Measurements from ENCODE around the gene MPG. TPM values are rescaled to one million over a fixed set of nuclear protein-coding genes. Genes with fewer than 3 reads are reported as not detected.

Gene MPG
- total RNA-seq, 1 experiment from 2014 or later = 86.2 TPM

DNA sequence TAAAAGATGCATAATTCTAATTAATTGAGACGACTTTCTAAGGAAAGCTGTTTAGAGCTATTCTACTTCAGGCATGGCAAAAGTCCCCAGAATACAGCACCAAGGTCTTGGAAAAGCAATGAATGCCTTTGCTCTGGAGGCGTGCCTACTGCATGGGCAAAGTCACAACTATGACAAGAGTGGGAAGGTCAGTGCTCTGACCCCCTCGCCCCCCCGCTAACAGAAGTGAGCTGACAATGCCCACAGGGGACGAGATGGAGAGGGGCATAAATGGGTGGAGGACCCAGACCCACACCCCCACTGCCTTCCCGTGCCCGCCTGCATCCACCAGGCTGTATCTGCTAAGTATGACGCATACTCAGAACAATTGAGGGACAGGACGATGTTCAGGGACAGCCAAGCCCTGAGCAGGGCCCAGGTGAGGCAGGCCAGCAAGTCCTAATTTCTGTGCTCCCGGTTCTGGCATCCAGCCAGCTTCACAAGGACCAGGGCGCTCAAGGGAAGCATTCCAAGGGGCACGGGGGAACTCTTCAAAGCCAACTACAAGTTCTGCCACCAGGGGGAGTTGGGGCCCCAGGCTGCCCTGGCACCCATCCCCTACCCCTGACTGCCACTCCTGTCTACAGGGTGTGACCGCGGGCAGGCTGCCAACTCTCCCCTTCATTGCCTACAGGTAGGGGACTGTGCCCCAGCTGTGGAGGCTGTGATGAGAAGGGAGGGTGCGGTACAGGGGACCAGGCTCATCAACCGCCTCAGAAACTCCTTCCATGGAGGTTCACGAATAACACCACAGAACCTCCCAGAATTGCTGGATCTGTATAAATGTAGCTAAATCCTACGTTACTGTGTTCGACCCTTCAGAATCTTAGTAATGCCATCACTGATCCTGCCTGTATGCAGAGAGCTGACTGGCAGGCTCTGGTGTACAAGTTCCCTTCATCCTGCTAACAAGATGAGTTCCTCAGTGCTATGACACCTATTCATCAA, 39.6 kb downstream of the MPG start:
- ChIA-PET POLR2A (ENCODE audit: unreplicated experiment) (interaction anchor here (0.6 kb wide), 2 partner anchors 11 to 235 kb away, joined by 3 to 14 read pairs; no protein-coding TSS in a partner anchor), CTCF (interaction anchor here (0.6 kb wide), 2 partner anchors 8 to 52 kb away, joined by 3 to 8 read pairs; no protein-coding TSS in a partner anchor)
- H3K9me2 ChIP-seq (ENCODE audit: insufficient read depth) = no peaks in the 10 kb centered on the region
- H3K27me3 ChIP-seq (ENCODE audit: insufficient read depth, low read depth) = no peaks in the 10 kb centered on the region
- H3K36me3 ChIP-seq (ENCODE audit: low read depth) = peaks cover 10% of the 10 kb centered on the region; the same call in 1 of the 2 replicates
- no peaks in the 10 kb centered on the region for H3K9me3 ChIP-seq (ENCODE audit: insufficient read depth, low read depth)
- intact Hi-C loops (cut with micrococcal nuclease; ENCODE audit: unreplicated experiment) = no loop called here
- H3F3A ChIP-seq (ENCODE audit: insufficient read depth, low read depth) = peaks cover 8% of the 10 kb centered on the region
- peak; percentile 58 to 83 for DNase-seq
- H3K4me3 ChIP-seq = no peak overlapping the region
- no peak overlapping the region for H3K4me2 ChIP-seq
- no peak overlapping the region for H2AFZ ChIP-seq
- no peak overlapping the region for H3K27ac ChIP-seq
- H3K79me2 ChIP-seq (ENCODE audit: low read depth) = no peaks in the 10 kb centered on the region; the same call in 1 of the 2 replicates
- no TSS peak for BruUV-seq (replicated peaks)
- H3K4me1 ChIP-seq (replicated peaks; ENCODE audit: insufficient read depth) = peaks cover 15% of the 10 kb centered on the region
- TF ChIP-seq, protein P1, sequence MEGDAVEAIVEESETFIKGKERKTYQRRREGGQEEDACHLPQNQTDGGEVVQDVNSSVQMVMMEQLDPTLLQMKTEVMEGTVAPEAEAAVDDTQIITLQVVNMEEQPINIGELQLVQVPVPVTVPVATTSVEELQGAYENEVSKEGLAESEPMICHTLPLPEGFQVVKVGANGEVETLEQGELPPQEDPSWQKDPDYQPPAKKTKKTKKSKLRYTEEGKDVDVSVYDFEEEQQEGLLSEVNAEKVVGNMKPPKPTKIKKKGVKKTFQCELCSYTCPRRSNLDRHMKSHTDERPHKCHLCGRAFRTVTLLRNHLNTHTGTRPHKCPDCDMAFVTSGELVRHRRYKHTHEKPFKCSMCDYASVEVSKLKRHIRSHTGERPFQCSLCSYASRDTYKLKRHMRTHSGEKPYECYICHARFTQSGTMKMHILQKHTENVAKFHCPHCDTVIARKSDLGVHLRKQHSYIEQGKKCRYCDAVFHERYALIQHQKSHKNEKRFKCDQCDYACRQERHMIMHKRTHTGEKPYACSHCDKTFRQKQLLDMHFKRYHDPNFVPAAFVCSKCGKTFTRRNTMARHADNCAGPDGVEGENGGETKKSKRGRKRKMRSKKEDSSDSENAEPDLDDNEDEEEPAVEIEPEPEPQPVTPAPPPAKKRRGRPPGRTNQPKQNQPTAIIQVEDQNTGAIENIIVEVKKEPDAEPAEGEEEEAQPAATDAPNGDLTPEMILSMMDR (conservative IDR thresholded peaks at IDR 0.05) = peak; percentile 87
- TF ChIP-seq EZH2 (IDR thresholded peaks at IDR 0.05; ENCODE audit: low read depth) = no peak
- peaks cover 24% of the 10 kb centered on the region for H4K20me1 ChIP-seq (ENCODE audit: insufficient read depth)

- Histone ChIP-seq H3K27me3 (ENCODE audit: insufficient read depth, low read depth) (no peaks in the 10 kb centered on the region), H3K36me3 (ENCODE audit: low read depth) (peaks cover 10% of the 10 kb centered on the region; the same call in 1 of the 2 replicates), H3K4me1 (replicated peaks; ENCODE audit: insufficient read depth) (peaks cover 8% of the 10 kb centered on the region), H4K20me1 (ENCODE audit: insufficient read depth) (peaks cover 29% of the 10 kb centered on the region), H3K79me2 (ENCODE audit: low read depth) (no peaks in the 10 kb centered on the region; the same call in 1 of the 2 replicates), H3F3A (ENCODE audit: insufficient read depth, low read depth) (peaks cover 8% of the 10 kb centered on the region), H3K9me3 (ENCODE audit: insufficient read depth, low read depth) (no peaks in the 10 kb centered on the region), H2AFZ (no peak overlapping the region), H3K27ac (no peak overlapping the region), H3K4me2 (no peak overlapping the region), H3K9me2 (ENCODE audit: insufficient read depth) (no peaks in the 10 kb centered on the region), H3K4me3 (no peak overlapping the region)
- intact Hi-C loops (cut with micrococcal nuclease; ENCODE audit: unreplicated experiment) = no loop called here
- BruUV-seq (replicated peaks) = no TSS peak
- no peak for TF ChIP-seq EZH2 (IDR thresholded peaks at IDR 0.05; ENCODE audit: low read depth)
- TF ChIP-seq, protein P1 (conservative IDR thresholded peaks at IDR 0.05) = no peak
- CTCF ChIA-PET = no interaction called here
- DNase-seq = no peak
- POLR2A ChIA-PET (ENCODE audit: unreplicated experiment) = no interaction called here
Observed at GRCh38 chr16:118857-119256, 40.8 kb downstream of the MPG start.

DNA sequence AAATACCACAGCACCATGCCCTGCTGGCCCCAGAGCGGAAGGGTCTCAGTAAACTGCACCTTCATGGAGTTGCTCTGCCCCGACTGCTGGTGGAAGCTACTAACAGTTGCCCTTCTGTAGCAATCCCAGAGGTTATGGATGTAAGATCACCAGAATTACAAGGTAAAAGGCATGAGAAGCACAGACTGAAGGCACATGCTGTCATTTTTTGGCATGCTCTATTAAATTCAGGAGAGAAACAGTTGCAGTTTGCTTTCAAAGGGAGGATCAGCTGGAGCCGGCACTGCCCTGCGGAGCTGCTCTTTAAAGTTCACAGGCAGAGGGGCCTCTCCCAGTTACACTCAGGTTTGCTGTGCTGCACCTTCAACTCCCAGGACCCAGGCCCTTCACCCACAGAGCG, 41.3 kb downstream of the MPG start:
- Histone ChIP-seq H3K4me2 (no peak overlapping the region), H3K27ac (no peak overlapping the region), H3K4me1 (replicated peaks; ENCODE audit: insufficient read depth) (peaks cover 3% of the 10 kb centered on the region; the same call in 1 of the 2 replicates), H3K9me2 (ENCODE audit: insufficient read depth) (no peaks in the 10 kb centered on the region), H3K79me2 (ENCODE audit: low read depth) (no peaks in the 10 kb centered on the region; the same call in 1 of the 2 replicates), H3K4me3 (no peak overlapping the region), H2AFZ (no peak overlapping the region), H3K36me3 (ENCODE audit: low read depth) (peaks cover 10% of the 10 kb centered on the region; the same call in 1 of the 2 replicates), H3K27me3 (ENCODE audit: insufficient read depth, low read depth) (no peaks in the 10 kb centered on the region), H3F3A (ENCODE audit: insufficient read depth, low read depth) (peaks cover 8% of the 10 kb centered on the region), H3K9me3 (ENCODE audit: insufficient read depth, low read depth) (no peaks in the 10 kb centered on the region), H4K20me1 (ENCODE audit: insufficient read depth) (peaks cover 29% of the 10 kb centered on the region)
- BruUV-seq (replicated peaks) = no TSS peak
- no peak for DNase-seq
- ChIA-PET POLR2A (ENCODE audit: unreplicated experiment) (interaction anchor here (0.6 to 0.7 kb wide), 2 partner anchors 10 to 38 kb away, joined by 3 to 4 read pairs; no protein-coding TSS in a partner anchor), CTCF (no interaction called here)
- TF ChIP-seq, protein P1 (conservative IDR thresholded peaks at IDR 0.05) = no peak
- TF ChIP-seq EZH2 (IDR thresholded peaks at IDR 0.05; ENCODE audit: low read depth) = no peak
- intact Hi-C loops (cut with micrococcal nuclease; ENCODE audit: unreplicated experiment) = no loop called here

All from PC-9 (cell line).